ENCODE data around the gene ASPSCR1. TPM values are rescaled to one million over a fixed set of nuclear protein-coding genes. Genes with fewer than 3 reads are reported as not detected.
A peak's percentile ranks its signal among the peaks of the same experiment; 100 is the strongest.

ASPSCR1 gene
- total and polyA plus RNA-seq, 2 of the 8 experiments (the other 6 are each of a cell fraction or from before 2014, with no cell fraction given) = 33.3 to 43.7 TPM

DNA sequence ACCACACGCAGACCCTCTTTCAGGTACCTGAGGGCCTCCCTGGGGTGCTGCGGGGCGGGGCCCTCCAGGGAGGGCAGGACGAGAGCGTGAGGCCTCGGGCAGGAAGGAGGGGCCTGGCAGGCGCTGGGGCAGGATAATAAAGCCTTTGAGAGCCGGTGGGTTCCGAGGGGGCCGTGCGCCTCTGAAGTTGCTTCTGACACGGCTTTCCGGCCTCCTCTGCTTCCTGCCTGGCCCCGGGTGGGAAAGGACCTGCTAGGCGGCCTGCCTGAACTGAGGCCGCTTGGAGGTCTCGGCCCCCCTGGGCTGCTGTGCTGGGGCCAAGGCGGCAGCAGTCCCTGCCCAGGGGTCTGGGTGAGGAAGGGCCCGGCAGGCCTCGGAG, 34.8 kb downstream of the ASPSCR1 start:
- no peak overlapping the region for H4K5ac ChIP-seq (ENCODE audit: insufficient read length, low read depth, low read length)
- no peak overlapping the region for H2BK120ac ChIP-seq (replicated peaks; ENCODE audit: low read depth, low read length)
- no peak overlapping the region for H2BK20ac ChIP-seq (ENCODE audit: low read length)
- no peak overlapping the region for H3K4ac ChIP-seq (replicated peaks; ENCODE audit: insufficient read length, low read depth, low read length)
- no peak overlapping the region for H2BK12ac ChIP-seq (ENCODE audit: low read depth, low read length)
- H2BK5ac ChIP-seq (ENCODE audit: low read depth, low read length) = no peak overlapping the region
- peaks cover 0 to 1% (median 0%) of the 10 kb centered on the region in 4 experiments; a peak in 1 of 7 replicates for H3K4me1 ChIP-seq (replicated peaks in 1 of 4; ENCODE audit: control insufficient read depth in 3 of 4, insufficient read depth in 4 of 4, low read length in 3 of 4)
- H3K79me2 ChIP-seq (ENCODE audit: control insufficient read depth in 1 of 2, insufficient read depth in 2 of 2, low read length in 2 of 2) = no peaks in the 10 kb centered on the region
- no peak overlapping the region for H3K4me3 ChIP-seq (ENCODE audit: extremely low read depth in 1 of 4, insufficient read depth in 2 of 4, low read depth in 3 of 4, low read length in 4 of 4)
- WGBS, 2 experiments (ENCODE audit: extremely low coverage in 1 of 2, insufficient coverage in 1 of 2, insufficient read length in 1 of 2, insufficient replicate concordance in 2 of 2, low coverage in 1 of 2, low lambda C conversion rate in 2 of 2, missing lambda C conversion rate in 1 of 2) = 90% methylated on average over 18 of the region's 20 CpGs; no CpG with 5 or more reads in 1 of the 2 experiments
- CTCF ChIA-PET (ENCODE audit: partially characterized antibody) = interaction anchor here (0.9 to 1.8 kb wide), 3 partner anchors 8 to 53 kb away, joined by 3 to 7 read pairs (median 6); no protein-coding TSS in a partner anchor
- no peak overlapping the region for H3K27ac ChIP-seq (ENCODE audit: low read depth, low read length)
- H4K91ac ChIP-seq (replicated peaks; ENCODE audit: insufficient read length, low read length) = no peak overlapping the region
- no peak overlapping the region for H3K9ac ChIP-seq (replicated peaks in 1 of 4; ENCODE audit: extremely low read depth in 1 of 4, low read depth in 3 of 4, low read length in 3 of 4)
- no peak for TF ChIP-seq CTBP2 (IDR thresholded peaks at IDR 0.05; ENCODE audit: borderline replicate concordance, insufficient read depth, insufficient read length, low read length)
- TF ChIP-seq KDM5A (IDR thresholded peaks at IDR 0.05; ENCODE audit: low read length) = no peak
- H2AFZ ChIP-seq (ENCODE audit: low read length) = no peak overlapping the region
- no peaks in the 10 kb centered on the region; the same call in 1 of the 2 replicates for H3K79me1 ChIP-seq (ENCODE audit: low read depth, low read length)
- H3K36me3 ChIP-seq (ENCODE audit: control insufficient read depth in 2 of 4, insufficient read depth in 4 of 4, low read length in 3 of 4) = no peaks in the 10 kb centered on the region; a peak in 2 of 8 replicates
- H3K14ac ChIP-seq (ENCODE audit: insufficient read length) = no peak overlapping the region
- no peak overlapping the region for H3K56ac ChIP-seq (replicated peaks; ENCODE audit: insufficient read length, low read depth, low read length)
- no peak overlapping the region for H3K18ac ChIP-seq (ENCODE audit: extremely low read depth, low read length)
- H3K23ac ChIP-seq (ENCODE audit: insufficient read length) = no peak overlapping the region
- no peaks in the 10 kb centered on the region for H3K27me3 ChIP-seq (replicated peaks in 1 of 4; ENCODE audit: control insufficient read depth in 3 of 4, extremely low read depth in 1 of 4, insufficient read depth in 3 of 4, low read length in 3 of 4)
- H4K20me1 ChIP-seq (replicated peaks in 1 of 2; ENCODE audit: control insufficient read depth in 1 of 2, insufficient read depth in 2 of 2, low read length in 2 of 2) = peaks cover 3 to 7% of the 10 kb centered on the region in 2 experiments
- no peaks in the 10 kb centered on the region for H3K23me2 ChIP-seq (ENCODE audit: low read depth, low read length)
- FAIRE-seq (no peak), DNase-seq (ENCODE audit: low read depth in 1 of 2, low spot score in 2 of 2) (no peak)
- no peak overlapping the region for H2AK5ac ChIP-seq (ENCODE audit: low read depth, low read length)
- no peaks in the 10 kb centered on the region for H3K9me3 ChIP-seq (ENCODE audit: insufficient read depth in 2 of 2, low read depth in 1 of 2, low read length in 1 of 2)
- H4K8ac ChIP-seq (ENCODE audit: extremely low read depth, insufficient read depth, low read length) = peak overlapping the region; percentile 51; the same call in 1 of the 2 replicates
- H3K4me2 ChIP-seq (ENCODE audit: insufficient read depth in 1 of 2, low read depth in 2 of 2, low read length in 2 of 2) = no peak overlapping the region
- no peak overlapping the region for H2BK15ac ChIP-seq (ENCODE audit: low read length)
- POLR2A ChIA-PET (ENCODE audit: partially characterized antibody) = interaction anchor here (0.8 to 1.7 kb wide), 3 partner anchors 9 to 19 kb away, joined by 3 to 4 read pairs (median 3); partner anchors contain the start of gene CENPX
